Measurements from ENCODE around the gene ZNF644.

DNA sequence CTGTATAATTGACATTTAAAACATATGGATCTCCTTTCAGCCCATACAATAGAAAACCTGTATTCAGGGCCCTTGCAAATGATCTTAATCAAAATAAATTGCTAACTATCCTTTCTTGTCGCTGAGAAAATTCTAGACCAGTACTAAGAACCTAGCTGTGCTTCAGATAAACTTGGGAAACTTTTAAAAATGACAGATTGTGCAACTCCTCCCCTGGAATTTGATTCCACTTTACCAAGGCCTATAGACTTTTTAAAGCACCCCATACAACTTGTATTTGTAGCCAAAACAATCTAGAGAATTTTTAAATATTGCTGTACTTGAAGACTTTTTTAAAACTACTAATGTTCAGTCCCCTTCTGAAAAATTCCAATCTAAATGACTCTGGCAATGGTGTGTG is 51.6 kb downstream of the ZNF644 start:
- TF ChIP-seq POLR2A (IDR thresholded peaks at IDR 0.05) = no peak
- TF ChIP-seq, protein P1, sequence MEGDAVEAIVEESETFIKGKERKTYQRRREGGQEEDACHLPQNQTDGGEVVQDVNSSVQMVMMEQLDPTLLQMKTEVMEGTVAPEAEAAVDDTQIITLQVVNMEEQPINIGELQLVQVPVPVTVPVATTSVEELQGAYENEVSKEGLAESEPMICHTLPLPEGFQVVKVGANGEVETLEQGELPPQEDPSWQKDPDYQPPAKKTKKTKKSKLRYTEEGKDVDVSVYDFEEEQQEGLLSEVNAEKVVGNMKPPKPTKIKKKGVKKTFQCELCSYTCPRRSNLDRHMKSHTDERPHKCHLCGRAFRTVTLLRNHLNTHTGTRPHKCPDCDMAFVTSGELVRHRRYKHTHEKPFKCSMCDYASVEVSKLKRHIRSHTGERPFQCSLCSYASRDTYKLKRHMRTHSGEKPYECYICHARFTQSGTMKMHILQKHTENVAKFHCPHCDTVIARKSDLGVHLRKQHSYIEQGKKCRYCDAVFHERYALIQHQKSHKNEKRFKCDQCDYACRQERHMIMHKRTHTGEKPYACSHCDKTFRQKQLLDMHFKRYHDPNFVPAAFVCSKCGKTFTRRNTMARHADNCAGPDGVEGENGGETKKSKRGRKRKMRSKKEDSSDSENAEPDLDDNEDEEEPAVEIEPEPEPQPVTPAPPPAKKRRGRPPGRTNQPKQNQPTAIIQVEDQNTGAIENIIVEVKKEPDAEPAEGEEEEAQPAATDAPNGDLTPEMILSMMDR (IDR thresholded peaks at IDR 0.05) = no peak
